Spleen (tissue), 11 donors: ENCODE results near the gene H6PD. TPM values are rescaled to one million over a fixed set of nuclear protein-coding genes. Genes with fewer than 3 reads are reported as not detected.
A peak's percentile ranks its signal among the peaks of the same experiment; 100 is the strongest.

ENCODE experiments used
- DNase-seq: peaks from one replicate; pipeline ENCODE4 v3.0.0-alpha.2; 2020
- H3K27ac ChIP-seq, 8 donors: fragments of 200-600 bp; sonication (generic) in 7 of 8; 1 replicate in 4 of 8; 2 replicates in 4 of 8; pipeline versions ENCODE4 v1.5.0 to v1.8.0; 2016 to 2021; ENCODE audit warnings: inconsistent platforms in 4 of 8, mild to moderate bottlenecking in 4 of 8, moderate library complexity in 1 of 8
- H3K27me3 ChIP-seq, 7 donors: fragments of 200-600 bp; sonication (generic) in 6 of 7; replicated peaks in 1 of 7; 1 replicate in 4 of 7; 2 replicates in 3 of 7; pipeline versions ENCODE4 v1.5.0 to v1.8.0; 2016 to 2021; ENCODE audit warnings: inconsistent platforms in 3 of 7, mild to moderate bottlenecking in 1 of 7
- H3K36me3 ChIP-seq, 6 donors: fragments of 200-600 bp; sonication (generic) in 5 of 6; 1 replicate in 4 of 6; 2 replicates in 2 of 6; pipeline versions ENCODE4 v1.5.0 to v1.8.0; 2016 to 2021; ENCODE audit warnings: inconsistent platforms in 2 of 6
- H3K4me1 ChIP-seq, 6 donors: fragments of 200-600 bp; sonication (generic) in 5 of 6; 1 replicate in 3 of 6; 2 replicates in 3 of 6; pipeline versions ENCODE4 v1.5.0 to v1.8.0; 2016 to 2021; ENCODE audit warnings: inconsistent platforms in 3 of 6
- H3K4me3 ChIP-seq, 8 donors: fragments of 200-600 bp; sonication (generic) in 7 of 8; 1 replicate in 4 of 8; 2 replicates in 4 of 8; pipeline versions ENCODE4 v1.5.0 to v1.8.0; 2016 to 2021; ENCODE audit warnings: inconsistent platforms in 4 of 8, mild to moderate bottlenecking in 4 of 8, moderate library complexity in 2 of 8
- H3K9me3 ChIP-seq, 8 donors: fragments of 200-600 bp; sonication (generic) in 7 of 8; 1 replicate in 4 of 8; 2 replicates in 4 of 8; pipeline versions ENCODE4 v1.5.0 to v1.8.0; 2016 to 2021; ENCODE audit warnings: inconsistent platforms in 4 of 8
- POLR2A ChIP-seq, 3 donors: fragments of 450-650 bp; IDR thresholded peaks; one replicate each; pipeline ENCODE4 v1.5.1; 2017; ENCODE audit warnings: antibody characterized with exemption in 3 of 3, mild to moderate bottlenecking in 1 of 3
- POLR2AphosphoS5 ChIP-seq, 3 donors: sonication (generic); formaldehyde crosslinking; IDR thresholded peaks; one replicate each; pipeline ENCODE4 v1.5.1; 2017; ENCODE audit warnings: antibody characterized with exemption in 3 of 3
- WGBS, 5 donors: extraction: QIAGEN DNeasy Blood & Tissue Kit in 3 of 5; methylation state at CpG; one replicate each; pipeline versions ENCODE4 v1.1.5 to v1.1.7; 2013 to 2018; 5-methylcytosine and 5-hydroxymethylcytosine counted together
- intact Hi-C: fragments of 100-400 bp; cut with DNase I; formaldehyde crosslinking; loops from one replicate; pipeline ENCODE4 v1.15.0; 2023; ENCODE audit warnings: low total_unique reads
- polyA plus RNA-seq, 3 donors: library from polyadenylated mRNA; stranded (reverse); fragments of 200-250 nt; gene quantifications; one replicate each; pipeline ENCODE4 v1.2.1, GENCODE V29; 2013
- total RNA-seq, 7 donors: library from RNA; depleted of rRNA in 3 of 7; stranded (reverse); fragments of >200 nt in 3 of 7; fragmentation: NEBNext Ultra II Directional in 4 of 7; extraction: Animal tissue kit (Norgen Biotek cat#: 25700) in 4 of 7; gene quantifications; one replicate each; pipeline versions ENCODE4 v1.1.0 to v1.2.1, GENCODE V29; 2016 to 2021
- TF ChIP-seq, protein P1 (sequence below), 11 experiments: fragments of 200-600 bp in 7 of 11; fragments of 450-650 bp in 4 of 11; sonication (generic) in 4 of 11; IDR thresholded peaks in 8 of 11; conservative IDR thresholded peaks in 3 of 11; 1 replicate in 7 of 11; 2 replicates in 4 of 11; pipeline versions ENCODE4 v1.4.0 to v1.8.0; 2016 to 2021; ENCODE audit warnings: antibody characterized with exemption in 11 of 11, inconsistent platforms in 4 of 11, mild to moderate bottlenecking in 1 of 11
- donor health status: healthy with polysubstance abuse.
- donor health status: DM: no; HTN: no; CAD: no; lungs with moderate emphysema.
- donor health status: DM: no; HTN: no; CAD: no.
- donor health status: Bipolar disorder and iron deficiency.
- donor health status: healthy.
- donor health status: DM: no; HTN: no; CAD: no.
- donor health status: DM: yes; HTN: yes; CAD: no.

Gene H6PD
- total and polyA plus RNA-seq, 10 donors = 4.5 to 55.3 (median 35.5) TPM

DNA sequence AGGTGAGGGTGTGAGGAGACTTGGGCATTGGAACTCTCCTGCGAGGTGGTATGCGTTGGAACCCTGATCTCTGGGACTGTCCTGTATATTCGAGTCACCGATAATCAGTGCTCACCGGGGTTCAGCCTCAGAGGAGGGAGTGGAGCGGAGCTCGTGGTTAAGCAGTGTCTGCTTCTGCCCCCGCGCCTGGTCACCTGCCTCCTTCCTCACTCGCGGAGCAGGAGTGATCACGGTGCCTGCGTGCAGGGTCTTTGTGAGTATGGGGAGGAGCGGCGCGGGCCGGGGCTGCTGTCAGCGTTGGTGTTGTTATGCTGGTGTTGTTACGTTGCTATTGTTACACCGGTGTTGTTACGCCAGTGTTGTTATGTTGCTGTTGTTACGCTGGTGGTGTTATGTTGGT is 23.3 kb downstream of the H6PD start:
- Histone ChIP-seq H3K27ac (no peak overlapping the region), H3K9me3 (no peaks in the 10 kb centered on the region), H3K4me1 (peaks cover 0 to 54% (median 17%) of the 10 kb centered on the region in 6 donors), H3K4me3 (no peak overlapping the region), H3K36me3 (peaks cover 0 to 68% (median 15%) of the 10 kb centered on the region in 6 donors), H3K27me3 (no peaks in the 10 kb centered on the region)
- TF ChIP-seq POLR2AphosphoS5 (IDR thresholded peaks at IDR 0.05) (peak in 2 of 3 donors; percentile 11 to 25), POLR2A (IDR thresholded peaks at IDR 0.05) (no peak)
- TF ChIP-seq, protein P1, sequence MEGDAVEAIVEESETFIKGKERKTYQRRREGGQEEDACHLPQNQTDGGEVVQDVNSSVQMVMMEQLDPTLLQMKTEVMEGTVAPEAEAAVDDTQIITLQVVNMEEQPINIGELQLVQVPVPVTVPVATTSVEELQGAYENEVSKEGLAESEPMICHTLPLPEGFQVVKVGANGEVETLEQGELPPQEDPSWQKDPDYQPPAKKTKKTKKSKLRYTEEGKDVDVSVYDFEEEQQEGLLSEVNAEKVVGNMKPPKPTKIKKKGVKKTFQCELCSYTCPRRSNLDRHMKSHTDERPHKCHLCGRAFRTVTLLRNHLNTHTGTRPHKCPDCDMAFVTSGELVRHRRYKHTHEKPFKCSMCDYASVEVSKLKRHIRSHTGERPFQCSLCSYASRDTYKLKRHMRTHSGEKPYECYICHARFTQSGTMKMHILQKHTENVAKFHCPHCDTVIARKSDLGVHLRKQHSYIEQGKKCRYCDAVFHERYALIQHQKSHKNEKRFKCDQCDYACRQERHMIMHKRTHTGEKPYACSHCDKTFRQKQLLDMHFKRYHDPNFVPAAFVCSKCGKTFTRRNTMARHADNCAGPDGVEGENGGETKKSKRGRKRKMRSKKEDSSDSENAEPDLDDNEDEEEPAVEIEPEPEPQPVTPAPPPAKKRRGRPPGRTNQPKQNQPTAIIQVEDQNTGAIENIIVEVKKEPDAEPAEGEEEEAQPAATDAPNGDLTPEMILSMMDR (IDR thresholded peaks at IDR 0.05 in 8 of 11, conservative IDR thresholded peaks at IDR 0.05 in 3 of 11) = no peak
- no peak for DNase-seq
- intact Hi-C loops = no loop called here
- 90 to 95% (median 93%) methylated on average over 22 of the region's 22 CpGs for WGBS, 5 donors

GRCh38 chr1:9258629-9259028 is 24.1 kb downstream of the H6PD start:
- Histone ChIP-seq H3K27ac (no peak overlapping the region), H3K27me3 (no peaks in the 10 kb centered on the region), H3K36me3 (peaks cover 0 to 68% (median 22%) of the 10 kb centered on the region in 6 donors), H3K9me3 (no peaks in the 10 kb centered on the region), H3K4me3 (no peak overlapping the region), H3K4me1 (peaks cover 0 to 46% (median 13%) of the 10 kb centered on the region in 6 donors)
- no peak for DNase-seq
- TF ChIP-seq POLR2AphosphoS5 (IDR thresholded peaks at IDR 0.05) (no peak), POLR2A (IDR thresholded peaks at IDR 0.05) (no peak)
- TF ChIP-seq, protein P1 (IDR thresholded peaks at IDR 0.05 in 8 of 11, conservative IDR thresholded peaks at IDR 0.05 in 3 of 11) = no peak
- WGBS, 5 donors = 96 to 99% (median 98%) methylated on average over 9 of the region's 9 CpGs
- intact Hi-C loops = no loop called here

- Histone ChIP-seq H3K9me3 (no peaks in the 10 kb centered on the region), H3K36me3 (peaks cover 0 to 77% (median 35%) of the 10 kb centered on the region in 6 donors), H3K4me3 (no peak overlapping the region), H3K4me1 (peaks cover 0 to 36% (median 10%) of the 10 kb centered on the region in 6 donors), H3K27me3 (no peaks in the 10 kb centered on the region), H3K27ac (no peak overlapping the region)
- intact Hi-C loops = no loop called here
- TF ChIP-seq, protein P1 (IDR thresholded peaks at IDR 0.05 in 8 of 11, conservative IDR thresholded peaks at IDR 0.05 in 3 of 11) = no peak
- TF ChIP-seq POLR2AphosphoS5 (IDR thresholded peaks at IDR 0.05) = no peak
- TF ChIP-seq POLR2A (IDR thresholded peaks at IDR 0.05) = no peak
- DNase-seq = no peak
- 93 to 98% (median 96%) methylated on average over 20 of the region's 20 CpGs for WGBS, 5 donors
Measured at GRCh38 chr1:9260059-9260766, 25.6 kb downstream of the H6PD start.

GRCh38 chr1:9261496-9261895 is 26.9 kb downstream of the H6PD start:
- Histone ChIP-seq H3K36me3 (peaks cover 0 to 77% (median 42%) of the 10 kb centered on the region in 6 donors), H3K4me3 (no peak overlapping the region), H3K9me3 (no peaks in the 10 kb centered on the region), H3K27me3 (no peaks in the 10 kb centered on the region), H3K4me1 (peaks cover 0 to 34% (median 2%) of the 10 kb centered on the region in 6 donors), H3K27ac (no peak overlapping the region)
- intact Hi-C loops = no loop called here
- 75 to 94% (median 91%) methylated on average over 8 of the region's 8 CpGs for WGBS, 5 donors
- no peak for DNase-seq
- TF ChIP-seq, protein P1 (IDR thresholded peaks at IDR 0.05 in 8 of 11, conservative IDR thresholded peaks at IDR 0.05 in 3 of 11) = no peak
- TF ChIP-seq POLR2AphosphoS5 (IDR thresholded peaks at IDR 0.05) = no peak
- TF ChIP-seq POLR2A (IDR thresholded peaks at IDR 0.05) = no peak
